NCI-H1694 treated with DMSO at 0.1 percent for 48 hours (cell line): ENCODE data around the gene TENT4B.
A peak's percentile ranks its signal among the peaks of the same experiment; 100 is the strongest.

Source experiments
- DNase-seq: peaks from one replicate; lab custom pipeline; 2025; lab: John Stamatoyannopoulos, UW

TENT4B gene

DNA sequence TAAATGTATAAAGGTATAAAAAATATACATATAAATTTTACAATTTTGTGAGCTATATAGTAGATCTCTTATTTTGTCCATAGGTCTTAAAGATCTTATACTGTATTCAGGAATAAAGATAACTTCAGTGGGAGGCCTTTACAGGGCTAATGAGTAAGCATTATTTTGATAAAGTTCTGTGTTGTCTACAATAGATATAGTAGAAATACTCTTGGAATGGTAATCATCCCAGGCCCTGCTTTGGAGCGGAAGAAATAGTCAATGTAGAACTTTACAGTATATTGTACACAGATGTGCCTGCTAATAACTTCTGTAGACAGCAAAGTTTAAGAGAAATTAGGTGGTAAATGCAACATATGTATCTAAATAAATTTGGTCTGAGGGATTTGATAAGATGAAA is 42.6 kb downstream of the TENT4B start:
- DNase-seq: no peak

DNA sequence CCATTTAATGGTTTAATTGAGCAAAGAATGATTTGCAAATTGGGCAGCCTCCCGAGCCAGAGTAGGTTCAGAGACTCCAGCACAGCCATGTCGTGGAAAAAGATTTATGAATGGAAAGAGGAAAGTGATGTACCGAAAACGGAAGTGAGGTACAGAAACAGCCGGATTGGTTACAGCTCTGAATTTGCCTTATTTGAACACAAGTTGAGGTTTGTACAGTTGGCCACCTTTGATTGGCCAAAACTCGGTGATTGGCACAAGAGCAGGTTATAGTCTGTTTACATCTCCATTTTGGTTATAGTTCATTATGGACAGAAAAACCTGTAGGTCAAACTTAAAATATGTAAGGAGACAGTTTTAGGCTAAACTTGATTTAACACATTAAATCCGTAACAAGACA is 44.5 kb downstream of the TENT4B start:
- no peak for DNase-seq

DNA sequence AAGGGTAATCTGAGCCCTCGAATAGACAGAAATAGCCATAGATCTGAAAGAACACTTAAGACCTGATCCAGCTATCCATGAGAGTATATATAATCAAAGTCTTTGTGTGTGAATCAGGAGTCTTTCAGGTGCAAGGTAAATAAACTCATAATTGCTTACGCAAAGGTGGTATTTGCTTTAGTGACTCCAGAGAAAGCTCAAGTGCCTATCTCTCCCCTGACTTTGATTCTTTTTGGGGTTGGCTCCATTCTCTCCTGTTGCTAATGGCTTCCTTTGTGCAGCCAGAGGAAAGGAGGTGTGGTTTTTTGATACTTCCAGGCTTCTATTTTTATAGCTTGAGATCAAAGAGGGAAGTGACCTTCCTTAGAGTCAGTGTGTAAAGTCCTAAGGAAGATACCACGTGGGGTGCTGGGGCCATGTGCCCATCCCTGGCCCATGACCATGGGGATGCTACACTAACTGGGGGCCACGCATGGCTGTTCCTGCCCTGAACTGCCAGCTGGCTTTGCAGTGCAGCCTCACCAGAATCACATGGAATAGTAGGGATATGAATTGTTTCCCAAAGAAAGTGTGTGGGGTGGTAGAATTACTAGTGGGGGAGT is 45.8 kb downstream of the TENT4B start:
- DNase-seq: no peak

DNA sequence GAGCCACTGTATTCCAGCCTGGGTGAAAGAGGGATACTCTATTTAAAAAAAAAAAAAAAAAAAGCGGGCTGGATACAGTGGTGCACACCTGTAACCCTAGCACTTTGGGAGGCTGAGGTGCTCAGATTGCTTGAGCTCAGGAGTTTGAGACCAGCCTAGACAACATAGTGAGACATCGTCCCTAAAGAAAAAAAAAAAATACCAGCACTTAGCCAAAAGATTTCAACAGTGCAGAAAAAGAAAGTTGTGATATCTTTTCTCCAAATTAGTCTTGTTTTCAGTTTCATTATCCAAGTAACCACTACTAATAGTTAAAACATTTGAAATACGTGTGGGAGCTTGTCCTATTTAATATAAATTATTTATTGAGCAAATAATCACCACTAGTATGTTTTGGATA is 48.7 kb downstream of the TENT4B start:
- DNase-seq: no peak

DNA sequence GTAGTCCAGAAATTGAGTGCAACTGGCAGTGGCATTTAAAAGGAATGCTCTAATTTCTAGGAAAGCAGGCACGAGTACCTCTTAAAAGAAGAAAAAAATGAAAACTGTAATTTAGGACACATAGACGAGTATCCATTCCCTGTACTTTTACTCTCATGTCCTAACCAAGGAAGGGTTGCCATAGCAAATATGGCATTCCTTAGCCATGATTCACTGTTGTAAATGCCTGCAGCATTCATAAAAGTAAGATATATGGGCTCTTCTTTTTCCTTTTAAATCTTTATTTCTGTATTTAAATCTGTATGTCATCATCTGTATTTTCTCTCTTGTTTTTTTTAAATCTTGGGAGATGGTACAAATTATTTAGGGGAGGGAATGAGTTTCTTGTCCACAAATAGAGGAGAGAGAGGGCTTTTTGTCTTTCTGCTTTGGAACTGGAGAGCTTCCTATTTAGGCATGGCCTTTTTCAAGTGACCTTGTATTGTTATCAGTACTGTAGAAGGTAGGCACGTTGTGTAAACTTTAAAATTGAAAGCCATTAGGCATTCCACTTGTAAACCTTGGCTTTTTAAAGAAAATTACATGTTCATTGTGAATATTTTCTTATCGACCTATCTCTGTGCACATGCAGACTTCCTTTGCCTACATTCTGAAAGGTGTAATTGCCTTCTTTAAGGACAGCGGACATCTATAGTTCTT is 50.0 kb downstream of the TENT4B start:
- no peak for DNase-seq

DNA sequence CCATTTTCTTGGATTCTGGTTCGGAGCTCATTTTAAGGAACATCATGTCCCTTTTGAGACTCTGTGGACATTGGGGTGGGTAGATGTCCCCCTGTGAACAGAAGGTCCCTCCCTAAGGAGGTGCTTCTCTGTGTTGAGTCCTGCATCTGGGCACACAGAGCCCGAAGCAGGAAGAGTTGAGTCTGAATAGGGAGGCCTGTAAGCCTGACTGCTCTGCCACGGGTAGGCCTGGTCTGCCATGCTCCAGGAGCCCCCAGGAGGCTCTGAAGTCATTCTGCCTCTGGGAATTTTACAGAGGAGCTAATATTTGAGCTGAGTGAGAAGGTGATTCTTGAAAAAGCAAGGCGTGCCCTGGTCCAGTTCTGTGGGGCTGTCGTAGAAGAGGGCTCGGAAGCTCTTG is 50.6 kb downstream of the TENT4B start:
- no peak for DNase-seq

DNA sequence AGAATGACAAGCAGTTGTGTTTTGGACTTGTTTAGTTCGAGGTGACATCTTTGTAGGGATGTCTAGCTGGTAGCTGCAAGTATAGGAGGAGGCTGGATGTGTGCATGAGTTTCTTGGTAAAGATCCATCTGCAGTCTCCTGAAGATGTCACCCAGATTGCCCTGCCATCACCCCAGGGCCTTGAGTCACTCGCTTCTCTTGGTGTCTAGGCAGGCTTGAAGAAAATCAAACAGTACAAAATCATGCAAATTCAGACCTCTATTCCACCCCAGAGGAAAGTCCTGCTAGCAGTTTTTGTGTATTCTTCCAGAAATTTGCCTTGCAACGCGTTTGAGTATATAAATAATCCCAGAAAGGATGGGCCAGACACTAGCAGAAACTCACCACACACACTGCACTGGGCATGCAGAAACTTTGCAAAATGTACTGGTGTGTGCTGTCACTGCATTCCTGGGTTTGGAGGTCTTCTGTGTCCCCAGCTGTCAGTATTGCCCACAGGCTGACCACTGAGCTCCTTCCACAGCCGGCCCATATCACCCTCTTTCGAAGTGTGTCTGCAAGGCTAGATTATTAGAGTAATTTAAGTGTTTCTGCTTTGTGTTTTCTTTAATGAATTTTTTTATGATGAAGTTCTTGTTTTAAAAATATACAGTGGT is 51.5 kb downstream of the TENT4B start:
- no peak for DNase-seq

DNA sequence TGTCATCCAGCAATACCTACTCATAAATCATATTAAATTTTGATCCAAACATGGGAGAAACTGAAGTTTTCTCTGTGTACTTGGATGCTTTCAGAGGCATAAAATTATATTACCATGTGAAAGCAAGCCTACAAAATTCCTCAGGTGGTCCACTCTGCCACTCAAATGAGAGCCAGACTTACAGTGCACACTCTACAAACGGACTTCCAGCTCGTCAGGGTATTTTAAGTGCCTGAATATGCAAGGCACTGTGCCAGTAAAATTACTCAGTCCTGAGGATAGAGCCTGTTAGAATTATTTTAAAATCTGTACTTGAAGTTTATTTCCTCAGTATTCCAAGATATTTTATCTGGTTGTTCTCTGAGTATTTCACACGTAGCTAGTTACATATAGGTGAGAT is 54.5 kb downstream of the TENT4B start:
- no peak for DNase-seq

DNA sequence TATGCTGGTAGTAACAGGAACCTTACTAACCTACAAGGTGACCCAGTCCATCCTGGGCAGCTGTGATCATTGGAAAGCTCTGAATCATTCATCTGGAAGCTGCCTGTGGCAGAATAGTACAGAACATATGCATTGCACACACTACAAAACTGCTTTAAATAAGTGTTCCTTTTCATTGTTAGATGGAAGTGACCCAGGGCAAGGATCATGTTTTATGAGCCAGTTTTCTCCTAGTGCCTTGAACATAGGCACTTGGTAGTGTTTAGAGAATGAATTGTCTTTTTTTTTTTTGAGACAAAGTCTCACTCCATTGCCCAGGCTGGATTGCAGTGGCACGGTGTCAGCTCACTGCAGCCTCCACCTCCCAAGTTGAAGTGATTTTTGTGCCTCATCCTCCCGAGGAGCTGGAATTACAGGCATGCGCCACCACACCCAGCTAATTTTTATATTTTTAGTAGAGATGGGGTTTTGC is 55.4 kb downstream of the TENT4B start:
- DNase-seq: no peak

DNA sequence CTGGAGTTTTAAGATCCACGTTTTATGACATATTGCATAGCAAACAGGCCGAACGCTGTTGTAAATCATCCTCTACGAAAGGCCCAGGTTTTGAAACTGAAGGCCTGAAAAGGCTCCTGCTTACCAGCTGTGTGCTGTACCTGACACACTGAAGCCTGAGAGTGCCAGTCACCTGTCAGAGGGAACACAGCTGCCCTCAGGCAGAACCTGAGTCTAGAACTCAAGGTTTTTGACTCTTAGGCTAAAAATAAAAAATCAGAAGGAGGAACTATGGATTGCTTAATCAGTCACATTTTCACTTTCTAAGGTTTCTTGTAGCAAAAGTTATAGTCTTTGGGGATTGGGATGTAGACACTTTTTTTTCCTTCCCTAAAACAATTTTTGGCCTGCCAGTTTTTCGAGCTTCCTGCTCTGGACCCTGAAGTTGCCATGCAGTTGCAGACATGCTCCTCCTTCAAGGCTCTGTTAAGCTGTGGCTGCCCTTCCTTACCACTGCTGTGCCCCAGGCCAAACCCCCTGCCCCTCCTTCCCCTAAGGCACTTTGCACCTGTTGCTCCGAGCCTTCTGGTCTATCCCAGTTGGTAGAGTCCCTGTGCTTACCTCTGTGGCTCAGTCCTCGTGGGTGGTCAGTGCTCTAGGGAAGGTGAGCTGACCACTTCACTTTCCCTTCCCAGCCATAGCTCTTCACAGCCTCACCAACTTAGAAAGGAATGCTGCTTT is 56.6 kb downstream of the TENT4B start:
- DNase-seq: no peak

DNA sequence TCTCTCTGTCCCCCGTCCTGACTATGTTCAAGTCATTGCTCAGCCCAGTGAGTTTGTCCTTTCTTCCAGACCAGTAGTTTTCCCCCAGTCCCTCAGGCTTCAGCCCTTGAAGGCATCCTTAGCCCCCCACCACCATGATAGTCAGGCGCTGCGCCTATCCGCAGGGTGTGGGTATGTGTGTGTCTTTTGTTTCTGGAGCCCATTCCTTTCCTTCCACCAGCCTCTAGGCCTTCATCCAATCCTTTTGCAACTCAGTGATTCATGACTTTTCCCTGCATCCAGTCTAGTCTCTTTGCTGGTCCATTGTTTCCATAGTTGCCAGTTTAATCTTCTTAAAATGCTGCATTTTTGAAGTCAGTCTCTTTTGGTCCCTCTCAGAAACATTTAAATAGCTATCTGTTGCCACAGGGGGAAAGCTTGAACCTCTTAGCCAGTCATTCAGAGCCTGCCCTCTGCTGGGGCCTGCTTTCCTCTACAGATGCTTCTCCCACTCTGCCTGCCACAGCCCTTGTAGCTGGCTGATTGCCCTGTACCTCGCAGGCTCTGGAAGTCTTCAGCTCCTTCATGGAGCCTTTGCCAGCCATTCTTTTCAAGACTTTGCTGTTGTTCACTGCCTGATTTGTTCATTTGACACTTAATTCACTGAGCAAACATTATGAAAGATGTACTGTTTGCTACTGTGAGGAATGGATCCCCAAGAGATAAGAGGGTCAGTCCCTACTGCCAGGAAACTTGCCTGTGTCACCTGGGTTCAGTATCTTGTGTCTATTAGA is 57.3 kb downstream of the TENT4B start:
- DNase-seq: peak; percentile 70

DNA sequence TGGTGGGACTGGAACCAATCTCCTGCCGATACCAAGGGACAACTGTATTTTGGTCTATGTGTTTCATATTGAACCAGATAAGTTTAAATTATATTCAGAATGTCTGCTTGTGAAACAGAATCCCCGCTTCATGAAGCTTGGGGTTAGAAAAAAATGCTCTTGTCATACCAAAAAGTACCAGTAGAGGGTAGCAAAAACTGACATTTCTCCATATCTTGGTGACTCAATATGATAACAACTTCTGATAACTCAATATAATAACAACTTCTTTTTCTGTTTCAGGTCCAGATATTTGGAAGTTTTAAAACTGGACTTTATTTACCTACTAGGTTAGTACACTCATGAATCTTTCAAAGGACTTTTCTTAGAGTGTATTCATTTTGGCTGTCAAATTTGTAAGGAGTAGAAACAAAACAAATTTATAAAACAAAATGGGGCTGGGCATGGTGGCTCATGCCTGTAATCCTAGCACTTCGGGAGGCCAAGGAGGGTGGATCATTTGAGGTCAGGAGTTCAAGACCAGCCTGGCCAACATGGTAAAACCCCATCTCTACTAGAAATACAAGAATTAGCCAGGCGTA is 60.9 kb downstream of the TENT4B start:
- DNase-seq: peak; percentile 29

DNA sequence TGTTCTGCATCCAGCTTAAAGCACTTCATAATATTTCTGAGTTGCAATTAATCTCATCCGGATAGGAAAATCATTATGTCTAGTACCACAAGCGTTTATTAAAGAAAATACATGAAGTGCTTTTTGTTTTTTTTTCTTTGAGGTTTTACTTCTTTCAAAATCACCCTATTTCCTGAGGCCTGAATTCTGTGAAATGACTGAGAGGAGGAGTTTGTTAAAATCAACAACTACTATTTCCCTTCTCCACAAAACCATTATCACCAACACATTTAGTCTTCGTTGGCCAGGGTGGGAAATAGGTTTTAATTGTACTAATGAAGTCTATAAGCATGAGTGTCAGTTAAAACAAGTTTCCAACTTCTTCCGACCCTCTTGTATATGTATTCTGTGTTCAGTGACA is 62.6 kb downstream of the TENT4B start:
- no peak for DNase-seq

DNA sequence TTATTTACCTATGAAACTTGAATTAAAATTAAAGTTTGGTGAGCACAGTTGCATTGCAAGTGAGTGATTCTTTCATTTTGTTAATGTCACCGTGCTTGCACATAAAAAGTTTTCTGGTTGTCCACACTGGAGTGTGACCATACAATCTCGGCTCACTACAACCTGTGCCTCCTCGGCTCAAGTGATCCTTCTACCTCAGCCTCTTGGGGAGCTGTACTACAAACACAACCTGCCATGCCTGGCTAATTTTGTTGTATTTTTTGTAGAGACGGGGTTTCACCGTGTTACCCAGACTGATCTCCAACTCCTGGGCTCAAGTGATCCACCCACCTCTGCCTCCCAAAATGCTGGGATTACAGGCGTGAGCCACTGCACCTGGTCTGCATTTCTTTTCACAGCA is 63.1 kb downstream of the TENT4B start:
- no peak for DNase-seq

DNA sequence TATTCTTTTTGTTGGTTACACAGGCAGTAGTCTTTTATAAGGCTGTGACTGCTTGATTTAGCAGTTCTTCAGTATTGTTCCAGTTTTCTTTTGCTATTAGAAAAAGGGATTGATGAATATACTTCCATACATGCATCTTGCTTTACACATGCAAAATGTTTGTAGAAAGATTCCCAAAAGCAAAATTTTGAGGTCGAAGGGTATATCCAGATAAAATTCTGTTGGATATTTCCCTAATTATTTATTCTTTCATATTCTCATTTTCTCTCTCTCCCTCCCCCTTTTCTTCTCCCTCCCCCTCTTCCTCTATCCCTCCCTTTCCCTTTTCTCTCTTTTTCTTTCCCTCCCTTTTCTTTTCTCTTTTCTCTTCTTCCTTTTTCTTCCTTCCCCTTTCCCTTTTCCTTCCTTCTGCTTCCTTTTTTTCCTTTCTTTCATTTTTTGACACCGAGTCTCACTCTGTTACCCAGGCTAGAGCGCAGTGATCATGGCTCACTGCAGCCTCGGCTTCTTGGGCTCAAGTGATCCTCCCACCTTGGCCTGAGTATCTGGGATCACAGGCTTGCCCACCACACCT is 66.4 kb downstream of the TENT4B start:
- DNase-seq: no peak

DNA sequence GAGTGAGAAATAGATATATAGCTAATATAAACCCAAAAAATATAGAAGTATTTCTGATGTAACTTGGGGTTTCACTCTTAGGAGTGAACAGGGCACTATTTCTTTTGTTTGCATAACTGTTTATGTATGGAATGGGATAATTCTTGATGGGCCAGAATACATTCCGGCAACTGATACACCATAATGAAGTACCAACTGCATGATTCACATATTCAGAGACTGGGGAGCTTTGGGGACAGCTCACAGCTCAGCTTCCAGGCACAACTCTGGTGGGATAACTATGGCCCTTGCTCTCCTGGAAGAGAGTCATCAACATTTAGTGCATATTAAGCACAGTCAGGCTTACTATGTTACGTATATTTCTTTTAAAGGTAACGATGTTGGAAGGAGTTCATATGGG is 71.2 kb downstream of the TENT4B start:
- no peak for DNase-seq

DNA sequence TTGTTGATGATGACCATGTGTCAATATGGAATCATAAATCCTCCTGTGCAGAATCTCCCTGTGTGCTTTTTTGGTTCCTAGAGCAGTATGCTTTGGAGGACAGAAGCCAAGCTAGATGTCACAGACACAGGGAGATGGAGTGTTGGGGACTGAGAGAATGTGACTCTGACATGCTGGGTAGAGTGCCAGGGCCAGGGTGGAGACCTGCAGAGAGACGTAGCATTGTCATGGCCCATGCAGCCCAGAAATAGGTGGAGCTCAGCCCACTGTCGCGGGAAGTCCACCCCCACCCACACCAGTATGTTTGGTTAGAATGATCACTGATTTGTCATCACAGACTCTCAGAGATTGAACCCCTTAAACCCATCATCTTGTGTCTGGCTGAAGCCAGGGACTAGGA is 74.0 kb downstream of the TENT4B start:
- no peak for DNase-seq

DNA sequence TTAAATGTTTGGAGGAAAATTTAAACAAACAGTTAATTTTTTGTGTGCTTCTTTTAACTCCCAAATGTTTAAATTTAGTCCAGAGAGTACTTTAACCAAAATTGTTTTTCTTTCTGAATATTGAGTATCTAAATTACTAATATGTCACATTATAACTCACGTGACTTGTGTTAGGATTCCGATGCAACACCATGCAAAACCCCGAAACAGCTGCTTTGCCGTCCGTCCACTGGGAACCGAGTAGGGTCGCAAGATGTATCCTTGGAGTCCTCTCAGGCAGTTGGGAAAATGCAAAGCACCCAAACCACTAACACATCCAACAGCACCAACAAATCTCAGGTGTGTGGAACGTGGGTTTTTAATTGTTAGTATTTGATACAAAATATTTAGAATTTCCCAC is 74.6 kb downstream of the TENT4B start:
- DNase-seq: no peak

DNA sequence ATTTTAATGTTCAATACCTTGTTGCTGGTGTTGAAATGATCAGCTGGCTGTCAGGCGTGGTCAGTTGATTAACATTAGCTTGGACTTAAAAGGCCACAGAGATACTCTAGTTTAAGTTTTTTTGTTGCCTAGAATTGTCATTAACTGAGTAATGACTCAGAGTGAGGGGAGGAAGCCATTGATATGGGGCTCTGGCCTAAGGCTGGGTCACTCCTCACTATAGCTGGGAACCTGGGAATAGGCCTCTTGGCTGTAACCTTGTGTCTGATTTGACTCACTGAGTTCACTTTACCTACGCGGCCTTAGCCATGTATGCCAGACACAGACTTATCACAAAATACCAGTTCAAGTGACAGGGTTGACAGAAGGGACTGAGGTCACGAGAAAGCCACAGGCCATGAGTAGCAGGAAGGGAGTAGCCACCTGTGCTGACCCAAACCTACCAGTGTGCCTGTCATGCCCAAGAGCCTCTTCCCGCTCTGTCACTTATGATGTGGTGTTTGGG is 75.3 kb downstream of the TENT4B start:
- DNase-seq: no peak

DNA sequence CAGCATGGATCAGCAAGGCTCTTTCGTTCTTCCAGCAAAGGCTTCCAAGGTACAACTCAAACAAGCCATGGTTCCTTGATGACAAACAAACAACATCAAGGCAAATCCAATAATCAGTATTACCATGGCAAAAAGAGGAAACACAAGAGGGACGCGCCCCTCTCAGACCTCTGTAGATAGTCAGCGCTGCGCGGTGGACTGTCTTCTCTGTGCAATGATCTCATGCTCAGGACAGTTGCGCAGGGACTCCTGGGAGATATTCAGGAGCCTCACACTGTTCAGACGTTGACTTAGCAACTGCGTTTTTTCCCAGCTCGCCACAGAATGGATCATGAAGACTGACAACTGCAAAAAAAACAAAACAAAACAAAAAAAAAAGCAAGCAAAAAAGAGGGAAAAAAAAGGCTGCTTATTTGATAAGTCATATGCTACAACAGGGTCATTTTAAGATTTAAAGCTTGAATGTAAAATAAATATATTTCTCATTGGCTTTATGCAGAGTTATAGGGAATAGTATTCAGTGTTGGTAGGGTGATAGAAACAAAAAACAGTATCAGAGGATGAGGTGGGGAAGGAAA is 76.1 kb downstream of the TENT4B start:
- DNase-seq: no peak
